A549 (cell line): ENCODE data around the gene GPR50. TPM values are rescaled to one million over a fixed set of nuclear protein-coding genes. Genes with fewer than 3 reads are reported as not detected.
A peak's percentile ranks its signal among the peaks of the same experiment; 100 is the strongest.

ENCODE experiments used
- ATAC-seq, 2 experiments: fragments of 200-7000 bp in 1 of 2; fragments of >200 bp in 1 of 2; cut with Nextera tagmentation in 1 of 2; cut with Tn5 transposase in 1 of 2; 3 replicates each; pipeline versions ENCODE4 v1.8.0 to v1.9.1; 2018 to 2020; ENCODE audit warnings: mild to moderate bottlenecking in 1 of 2, moderate library complexity in 1 of 2
- CTCF ChIA-PET: fragments of 300-600 bp; sonication (Branson Sonifier 250); formaldehyde crosslinking; extraction: SDS; loops from one replicate; lab custom pipeline; 2021; ENCODE audit warnings: antibody characterized with exemption, inconsistent platforms; lab: Yijun Ruan, JAX
- POLR2A ChIA-PET: fragments of 350-600 bp; formaldehyde crosslinking; extraction: SDS; loops from one replicate; lab custom pipeline; 2021; ENCODE audit warnings: antibody characterized with exemption, inconsistent platforms; lab: Yijun Ruan, JAX
- DNase-seq, 2 experiments: peaks; one replicate each; pipeline versions ENCODE4 v3.0.0 to v3.0.0-alpha.2; 2011 to 2016; ENCODE audit warnings: low read depth in 1 of 2, low spot score in 1 of 2
- FAIRE-seq: peaks from 2 replicates; lab custom pipeline; 2011; peaks lifted over from hg19 to GRCh38; lab: Jason Lieb, UNC
- H3K27ac ChIP-seq, 2 experiments: fragments of >200 bp; sonication (Bioruptor Twin); formaldehyde crosslinking; 3 replicates each; pipeline ENCODE4 v1.5.1; 2016 to 2017
- H3K4me1 ChIP-seq: fragments of >200 bp; sonication (Bioruptor Twin); formaldehyde crosslinking; 3 replicates; pipeline ENCODE4 v1.6.1; 2016
- H3K4me2 ChIP-seq: fragments of >200 bp; sonication (Bioruptor Twin); formaldehyde crosslinking; 3 replicates; pipeline ENCODE4 v1.6.1; 2016
- H3K4me3 ChIP-seq: fragments of >200 bp; sonication (Bioruptor Twin); formaldehyde crosslinking; 3 replicates; pipeline ENCODE4 v1.5.1; 2016
- H3K9me3 ChIP-seq: fragments of >200 bp; sonication (Bioruptor Twin); formaldehyde crosslinking; 3 replicates; pipeline ENCODE4 v1.6.1; 2016
- CBX2 ChIP-seq: fragments of 200-600 bp; sonication (generic); IDR thresholded peaks from 2 replicates; pipeline ENCODE4 v1.6.1; 2016; ENCODE audit warnings: low read depth, mild to moderate bottlenecking, borderline replicate concordance
- CBX8 ChIP-seq: fragments of 200-600 bp; sonication (generic); IDR thresholded peaks from 2 replicates; pipeline ENCODE4 v1.6.1; 2016
- E2F6 ChIP-seq: IDR thresholded peaks from 2 replicates; pipeline ENCODE4 v1.6.1; 2012; ENCODE audit warnings: low read depth, borderline replicate concordance
- ELK1 ChIP-seq: fragments of 150-350 bp; IDR thresholded peaks from 2 replicates; pipeline ENCODE4 v1.6.1; 2014; ENCODE audit warnings: low read depth, mild to moderate bottlenecking, low read length
- FOSB ChIP-seq: fragments of 250-450 bp; sonication (Bioruptor Pico); IDR thresholded peaks from 2 replicates; pipeline ENCODE4 v1.5.0; 2020; ENCODE audit warnings: mild to moderate bottlenecking, moderate library complexity
- FOXS1 ChIP-seq: fragments of 250-450 bp; sonication (Bioruptor Pico); IDR thresholded peaks from 2 replicates; pipeline ENCODE4 v1.5.0; 2020; ENCODE audit warnings: mild to moderate bottlenecking, moderate library complexity
- HDAC2 ChIP-seq: fragments of 200-600 bp; sonication (generic); IDR thresholded peaks from 2 replicates; pipeline ENCODE4 v1.6.1; 2016
- HOXB13 ChIP-seq: fragments of 250-450 bp; sonication (Bioruptor Pico); IDR thresholded peaks from 2 replicates; pipeline ENCODE4 v1.5.0; 2020; ENCODE audit warnings: low read depth, mild to moderate bottlenecking, moderate library complexity
- JUNB ChIP-seq: fragments of >200 bp; sonication (Bioruptor Twin); formaldehyde crosslinking; IDR thresholded peaks from 2 replicates; pipeline ENCODE4 v1.6.1; 2016
- KDM1A ChIP-seq: fragments of 200-600 bp; sonication (generic); IDR thresholded peaks from 2 replicates; pipeline ENCODE4 v1.6.1; 2016; ENCODE audit warnings: low read depth, mild to moderate bottlenecking
- KDM5A ChIP-seq: fragments of 200-600 bp; sonication (generic); IDR thresholded peaks from 2 replicates; pipeline ENCODE4 v1.6.1; 2016; ENCODE audit warnings: antibody characterized with exemption, mild to moderate bottlenecking
- MAFK ChIP-seq: fragments of 450-650 bp; IDR thresholded peaks from 2 replicates; pipeline ENCODE4 v1.6.1; 2014; ENCODE audit not compliant: partially characterized antibody
- MAX ChIP-seq: IDR thresholded peaks from 2 replicates; pipeline ENCODE4 v1.6.1; 2012
- NFE2L2 ChIP-seq: fragments of 150-350 bp; conservative IDR thresholded peaks from 2 replicates; pipeline ENCODE4 v1.6.1; 2014; ENCODE audit warnings: low read length
- NPAS2 ChIP-seq: fragments of 250-450 bp; sonication (Bioruptor Pico); IDR thresholded peaks from 2 replicates; pipeline ENCODE4 v1.8.0; 2022; ENCODE audit warnings: mild to moderate bottlenecking, moderate library complexity, borderline replicate concordance
- PHF8 ChIP-seq: fragments of 200-600 bp; sonication (generic); IDR thresholded peaks from 2 replicates; pipeline ENCODE4 v1.6.1; 2016; ENCODE audit warnings: low read depth, mild to moderate bottlenecking, antibody characterized with exemption, moderate library complexity, borderline replicate concordance
- POLR2A ChIP-seq: IDR thresholded peaks from 2 replicates; pipeline ENCODE4 v1.6.1; 2012; ENCODE audit warnings: mild to moderate bottlenecking, low read length
- RARB ChIP-seq: fragments of 250-450 bp; sonication (Bioruptor Pico); IDR thresholded peaks from 2 replicates; pipeline ENCODE4 v1.8.0; 2021; ENCODE audit warnings: mild to moderate bottlenecking, moderate library complexity
- RFX5 ChIP-seq: fragments of 450-650 bp; IDR thresholded peaks from 2 replicates; pipeline ENCODE4 v1.7.1; 2014; ENCODE audit warnings: antibody characterized with exemption, mild to moderate bottlenecking, moderate library complexity
- RNF2 ChIP-seq: fragments of 200-600 bp; sonication (generic); IDR thresholded peaks from 2 replicates; pipeline ENCODE4 v1.6.1; 2016; ENCODE audit warnings: low read depth, mild to moderate bottlenecking, antibody characterized with exemption, moderate library complexity, borderline replicate concordance
- SMC3 ChIP-seq: fragments of >200 bp; sonication (Bioruptor Twin); formaldehyde crosslinking; IDR thresholded peaks from 3 replicates; pipeline ENCODE4 v1.6.1; 2018; ENCODE audit warnings: inconsistent platforms
- TFCP2L1 ChIP-seq: fragments of 250-450 bp; sonication (Bioruptor Pico); IDR thresholded peaks from 2 replicates; pipeline ENCODE4 v1.5.0; 2021; ENCODE audit warnings: mild to moderate bottlenecking
- TP53 ChIP-seq: fragments of 250-450 bp; sonication (Bioruptor Pico); IDR thresholded peaks from 2 replicates; pipeline ENCODE4 v1.5.0; 2021; ENCODE audit warnings: mild to moderate bottlenecking, moderate library complexity
- ZNF302 ChIP-seq: fragments of 250-450 bp; sonication (Bioruptor Pico); IDR thresholded peaks from 2 replicates; pipeline ENCODE4 v1.9.0; 2021; ENCODE audit warnings: inconsistent platforms, mild to moderate bottlenecking, moderate library complexity
- ZSCAN20 ChIP-seq: fragments of 250-450 bp; sonication (Bioruptor Pico); IDR thresholded peaks from 2 replicates; pipeline ENCODE4 v1.8.0; 2022; ENCODE audit warnings: mild to moderate bottlenecking, moderate library complexity
- WGBS: methylation state at CpG from one replicate; pipeline ENCODE4 v1.1.6; 2017; ENCODE audit errors: missing lambda C conversion rate; 5-methylcytosine and 5-hydroxymethylcytosine counted together
- polyA plus RNA-seq, 4 experiments: library from polyadenylated mRNA; depleted of rRNA in 3 of 4; stranded (reverse); fragments of >200 nt; fragmentation: RNase III in 1 of 4; extraction: RNeasy Plus Mini Kit Qiagen cat#74134 plus additional on column Dnase treatment in 1 of 4; gene quantifications; 2 replicates in 3 of 4; 3 replicates in 1 of 4; pipeline ENCODE4 v1.2.3, GENCODE V29; 2011 to 2017

GPR50 gene
- polyA plus RNA-seq, 2 of the 4 experiments (the other 2 are of a cell fraction) = 0.04 TPM; not detected in 1

- H3K4me2 ChIP-seq = peak overlapping the region; percentile 85; the same call in 2 of the 3 replicates
- WGBS = 31% methylated on average over 13 of the region's 18 CpGs
- TF ChIP-seq E2F6 (no peak), ELK1 (no peak), POLR2A (no peak), FOSB (no peak), MAFK (no peak), RARB (no peak), JUNB (no peak), RNF2 (no peak), TP53 (CRISPR knock-in tag) (no peak), FOXS1 (CRISPR knock-in tag) (no peak), CBX2 (no peak), HDAC2 (no peak), SMC3 (no peak), NPAS2 (no peak), ZNF302 (CRISPR knock-in tag) (no peak), KDM1A (no peak), TFCP2L1 (CRISPR knock-in tag) (no peak), KDM5A (no peak), CBX8 (no peak)
- H3K27ac ChIP-seq = no peak overlapping the region
- peaks cover 17% of the 10 kb centered on the region; the same call in 1 of the 3 replicates for H3K4me1 ChIP-seq
- no peak for FAIRE-seq
- ATAC-seq = no peak
- ChIA-PET POLR2A (no interaction called here), CTCF (no interaction called here)
- no peak overlapping the region; the same call in 2 of the 3 replicates for H3K4me3 ChIP-seq
- H3K9me3 ChIP-seq = no peaks in the 10 kb centered on the region
- DNase-seq = no peak
Measured at GRCh38 chrX:151178746-151179145, 2.4 kb downstream of the GPR50 start.

- ATAC-seq = no peak
Measured at GRCh38 chrX:151180400-151180799, 4.0 kb downstream of the GPR50 start.

GRCh38 chrX:151181088-151181487, 4.7 kb downstream of the GPR50 start:
- FAIRE-seq = no peak
- Histone ChIP-seq H3K4me3 (no peak overlapping the region), H3K4me1 (peaks cover 17% of the 10 kb centered on the region; the same call in 1 of the 3 replicates), H3K9me3 (no peaks in the 10 kb centered on the region), H3K27ac (no peak overlapping the region), H3K4me2 (no peak overlapping the region)
- POLR2A ChIA-PET = no interaction called here
- TF ChIP-seq E2F6 (no peak), FOXS1 (CRISPR knock-in tag) (no peak), ZSCAN20 (CRISPR knock-in tag) (no peak), MAX (no peak), HOXB13 (no peak)
- no peak for DNase-seq
- WGBS = 28% methylated on average over 5 of the region's 7 CpGs
- CTCF ChIA-PET = no interaction called here
- no peak for ATAC-seq

More at GRCh38 chrX:151180400-151180799, 4.0 kb downstream of the GPR50 start:
- POLR2A ChIA-PET = no interaction called here
- TF ChIP-seq PHF8 (no peak), NFE2L2 (no peak), FOSB (no peak), NPAS2 (no peak), RFX5 (no peak)
- TF ChIP-seq, all 56 proteins: peak for 0
- H3K9me3 ChIP-seq = no peaks in the 10 kb centered on the region
- H3K4me1 ChIP-seq = peaks cover 17% of the 10 kb centered on the region; the same call in 1 of the 3 replicates
- H3K27ac ChIP-seq = no peak overlapping the region
- H3K4me2 ChIP-seq = no peak overlapping the region
- H3K4me3 ChIP-seq = no peak overlapping the region
- FAIRE-seq (no peak), DNase-seq (no peak)
- CTCF ChIA-PET = no interaction called here
- 72% methylated on average over 18 of the region's 18 CpGs for WGBS
